Thyroid gland (tissue), 4 donors: ENCODE data around the gene SUSD3.

Experiments used
- CTCF ChIP-seq, 6 experiments: fragments of 200-600 bp in 3 of 6; fragments of 450-650 bp in 3 of 6; sonication (generic) in 3 of 6; IDR thresholded peaks; one replicate each; pipeline ENCODE4 v1.5.1; 2016 to 2019; ENCODE audit warnings: antibody characterized with exemption in 6 of 6, mild to moderate bottlenecking in 2 of 6, inconsistent platforms in 1 of 6, moderate library complexity in 1 of 6
- POLR2A ChIP-seq, 2 donors: fragments of 450-650 bp; IDR thresholded peaks; one replicate each; pipeline ENCODE4 v1.6.1; 2017; ENCODE audit warnings: antibody characterized with exemption in 2 of 2, mild to moderate bottlenecking in 2 of 2, moderate library complexity in 1 of 2

DNA sequence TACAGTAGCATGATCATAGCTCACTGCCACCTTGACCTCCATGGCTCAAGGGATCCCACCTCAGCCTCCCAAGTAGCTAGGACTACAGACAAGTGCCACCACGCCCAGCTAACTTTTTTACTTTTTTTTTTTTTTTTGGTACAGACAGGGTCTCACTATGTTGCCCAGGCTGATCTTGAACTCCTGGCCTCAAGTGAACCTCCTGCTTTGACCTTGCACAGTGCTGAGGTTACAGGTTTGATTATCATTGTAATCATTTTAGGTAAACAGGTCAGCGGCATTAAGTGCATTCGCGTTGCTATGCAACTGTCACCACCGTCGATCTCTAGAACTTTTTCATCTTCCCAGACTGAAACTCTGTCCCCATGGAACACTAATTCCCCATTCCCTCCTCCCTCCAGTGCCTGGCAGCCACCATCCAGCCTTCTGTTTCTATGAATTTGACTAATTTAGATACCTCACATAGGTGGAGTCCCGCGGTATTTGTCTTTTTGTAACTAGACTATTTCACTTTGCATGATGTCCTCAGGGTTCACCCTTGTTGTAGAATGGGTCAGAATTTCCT is 31.7 kb downstream of the SUSD3 start:
- no peak for TF ChIP-seq CTCF (IDR thresholded peaks at IDR 0.05)
- no peak for TF ChIP-seq POLR2A (IDR thresholded peaks at IDR 0.05)
